HG03039 (cell line): ENCODE results near the gene ANKRD24.
"Not testable (repeated sequence)": the region's sequence is repeated elsewhere in the genome, so short reads cannot be mapped to it uniquely, and the experiment has no call there.

Experiments
- ATAC-seq: cut with Tn5 transposase; IDR thresholded peaks from one replicate; pipeline ENCODE4 v1.9.1; 2021; ENCODE audit warnings: mild to moderate bottlenecking, moderate library complexity; ENCODE audit not compliant: unreplicated experiment

ANKRD24 gene

GRCh38 chr19:4173479-4174212, 8.8 kb upstream of the ANKRD24 start:
- no peak for ATAC-seq

GRCh38 chr19:4174213-4174894, 8.1 kb upstream of the ANKRD24 start:
- no peak for ATAC-seq

- no peak for ATAC-seq
Observed at GRCh38 chr19:4174895-4175668, 7.4 kb upstream of the ANKRD24 start.

GRCh38 chr19:4175669-4175931, 6.9 kb upstream of the ANKRD24 start:
- no peak for ATAC-seq

GRCh38 chr19:4177146-4177545, 5.3 kb upstream of the ANKRD24 start:
- no peak for ATAC-seq

- ATAC-seq = no peak
Observed at GRCh38 chr19:4178990-4179389, 3.5 kb upstream of the ANKRD24 start.

- ATAC-seq = no peak
Observed at GRCh38 chr19:4181053-4181508, 1.4 kb upstream of the ANKRD24 start.

GRCh38 chr19:4183967-4184717, 1.7 kb downstream of the ANKRD24 start:
- ATAC-seq = no peak

- ATAC-seq = no peak
Observed at GRCh38 chr19:4184718-4185352, 2.3 kb downstream of the ANKRD24 start.

- ATAC-seq = no peak
Observed at GRCh38 chr19:4185413-4186086, 3.1 kb downstream of the ANKRD24 start.

- no peak for ATAC-seq
Observed at GRCh38 chr19:4186087-4186993, 3.9 kb downstream of the ANKRD24 start.

- no peak for ATAC-seq
Observed at GRCh38 chr19:4187313-4188122, 5.0 kb downstream of the ANKRD24 start.

GRCh38 chr19:4189641-4190040, 7.2 kb downstream of the ANKRD24 start:
- ATAC-seq = no peak

GRCh38 chr19:4192537-4192936, 10.0 kb downstream of the ANKRD24 start:
- not testable (repeated sequence) for ATAC-seq

- no peak for ATAC-seq
Observed at GRCh38 chr19:4194353-4194752, 11.9 kb downstream of the ANKRD24 start.

GRCh38 chr19:4196009-4196408, 13.5 kb downstream of the ANKRD24 start:
- ATAC-seq = no peak

GRCh38 chr19:4196587-4197148, 14.2 kb downstream of the ANKRD24 start:
- no peak for ATAC-seq

GRCh38 chr19:4197228-4197624, 14.7 kb downstream of the ANKRD24 start:
- no peak for ATAC-seq
